H9 (cell line): Measurements from ENCODE around the gene RNF225. TPM values are rescaled to one million over a fixed set of nuclear protein-coding genes. Genes with fewer than 3 reads are reported as not detected.

Experiments
- DNase-seq: peaks from one replicate; pipeline ENCODE4 v3.0.0-alpha.2; 2017
- H2AFZ ChIP-seq: one replicate; pipeline ENCODE4 v1.6.1; 2013; ENCODE audit warnings: mild to moderate bottlenecking, low read length, control low read depth, moderate library complexity
- H2AK5ac ChIP-seq: 2 replicates; pipeline ENCODE4 v1.6.1; 2013; ENCODE audit warnings: low read length, control low read depth, mixed read lengths; ENCODE audit not compliant: insufficient read length
- H2BK120ac ChIP-seq: one replicate; pipeline ENCODE4 v1.6.1; 2013; ENCODE audit warnings: low read depth, mild to moderate bottlenecking, low read length, control low read depth, inconsistent platforms; ENCODE audit not compliant: poor library complexity, severe bottlenecking
- H2BK12ac ChIP-seq: 2 replicates; pipeline ENCODE4 v1.6.1; 2013; ENCODE audit warnings: low read length, control low read depth, mixed read lengths, low read depth; ENCODE audit not compliant: insufficient read length
- H2BK15ac ChIP-seq: 2 replicates; pipeline ENCODE4 v1.6.1; 2013; ENCODE audit warnings: low read depth, low read length, control low read depth
- H2BK20ac ChIP-seq: one replicate; pipeline ENCODE4 v1.6.1; 2013; ENCODE audit warnings: low read depth, mild to moderate bottlenecking, low read length, control low read depth, inconsistent platforms; ENCODE audit not compliant: poor library complexity, severe bottlenecking
- H2BK5ac ChIP-seq: 2 replicates; pipeline ENCODE4 v1.6.1; 2013; ENCODE audit warnings: low read length, control low read depth, mixed read lengths; ENCODE audit not compliant: insufficient read length
- H3K14ac ChIP-seq: 2 replicates; pipeline ENCODE4 v1.6.1; 2013; ENCODE audit warnings: low read length, control low read depth; ENCODE audit not compliant: insufficient read depth
- H3K18ac ChIP-seq: 2 replicates; pipeline ENCODE4 v1.6.1; 2013; ENCODE audit warnings: low read depth, mild to moderate bottlenecking, mixed read lengths, low read length, control low read depth; ENCODE audit not compliant: insufficient read length
- H3K23ac ChIP-seq: 2 replicates; pipeline ENCODE4 v1.6.1; 2013; ENCODE audit warnings: low read length, control low read depth, mixed read lengths, low read depth; ENCODE audit not compliant: insufficient read length
- H3K23me2 ChIP-seq: 2 replicates; pipeline ENCODE4 v1.6.1; 2013; ENCODE audit warnings: low read depth, mild to moderate bottlenecking, mixed read lengths, low read length, control low read depth; ENCODE audit not compliant: insufficient read length, poor library complexity, severe bottlenecking
- H3K27ac ChIP-seq: 2 replicates; pipeline ENCODE4 v1.5.1; 2013; ENCODE audit warnings: low read length, control low read depth, mixed read lengths, low read depth; ENCODE audit not compliant: insufficient read length
- H3K27me3 ChIP-seq: 2 replicates; pipeline ENCODE4 v1.6.1; 2013; ENCODE audit warnings: low read length, control low read depth, inconsistent platforms; ENCODE audit not compliant: insufficient read depth
- H3K4ac ChIP-seq: 2 replicates; pipeline ENCODE4 v1.6.1; 2013; ENCODE audit warnings: low read depth, mild to moderate bottlenecking, control low read depth, inconsistent platforms, low read length, moderate library complexity
- H3K4me1 ChIP-seq: 2 replicates; pipeline ENCODE4 v1.6.1; 2013; ENCODE audit warnings: low read length, control low read depth, inconsistent platforms; ENCODE audit not compliant: insufficient read depth
- H3K4me2 ChIP-seq: 2 replicates; pipeline ENCODE4 v1.6.1; 2013; ENCODE audit warnings: low read length, control low read depth, mixed read lengths; ENCODE audit not compliant: insufficient read length, insufficient read depth
- H3K56ac ChIP-seq: 2 replicates; pipeline ENCODE4 v1.6.1; 2013; ENCODE audit warnings: low read depth, mild to moderate bottlenecking, mixed read lengths, low read length, control low read depth; ENCODE audit not compliant: insufficient read length
- H3K79me1 ChIP-seq: 2 replicates; pipeline ENCODE4 v1.6.1; 2013; ENCODE audit warnings: low read depth, mild to moderate bottlenecking, moderate library complexity, low read length, control low read depth, inconsistent platforms; ENCODE audit not compliant: insufficient read depth, poor library complexity, severe bottlenecking
- H3K79me2 ChIP-seq: 2 replicates; pipeline ENCODE4 v1.6.1; 2013; ENCODE audit warnings: low read length, control low read depth, inconsistent platforms; ENCODE audit not compliant: insufficient read depth
- H3K9ac ChIP-seq: 2 replicates; pipeline ENCODE4 v1.6.1; 2013; ENCODE audit warnings: low read length, control low read depth, mixed read lengths; ENCODE audit not compliant: insufficient read length; ENCODE audit errors: extremely low read depth
- H3K9me3 ChIP-seq: one replicate; pipeline ENCODE4 v1.6.1; 2013; ENCODE audit warnings: low read depth, low read length, inconsistent platforms; ENCODE audit not compliant: control insufficient read depth
- H3T11ph ChIP-seq: one replicate; pipeline ENCODE4 v1.6.1; 2013; ENCODE audit warnings: mild to moderate bottlenecking, low read length, control low read depth, inconsistent platforms
- H4K20me1 ChIP-seq: one replicate; pipeline ENCODE4 v1.6.1; 2013; ENCODE audit not compliant: control insufficient read depth, insufficient read length, insufficient read depth
- H4K5ac ChIP-seq: 2 replicates; pipeline ENCODE4 v1.6.1; 2013; ENCODE audit warnings: low read depth, mild to moderate bottlenecking, mixed read lengths, low read length, control low read depth; ENCODE audit not compliant: insufficient read length
- H4K8ac ChIP-seq: replicated peaks from 2 replicates; pipeline ENCODE4 v1.6.1; 2013; ENCODE audit warnings: low read length, control low read depth, mixed read lengths, low read depth; ENCODE audit not compliant: insufficient read length
- H4K91ac ChIP-seq: 2 replicates; pipeline ENCODE4 v1.6.1; 2013; ENCODE audit warnings: low read depth, mild to moderate bottlenecking, moderate library complexity, mixed read lengths, low read length, control low read depth; ENCODE audit not compliant: insufficient read length
- H3K27ac Mint-ChIP-seq, 3 experiments: 2 replicates in 2 of 3; 3 replicates in 1 of 3; pipeline ENCODE4 v1.8.0; 2020 to 2021; ENCODE audit warnings: mixed read lengths in 3 of 3, mild to moderate bottlenecking in 1 of 3, moderate library complexity in 1 of 3
- H3K27me3 Mint-ChIP-seq: 2 replicates; pipeline ENCODE4 v1.8.0; 2021; ENCODE audit warnings: low read depth, mild to moderate bottlenecking, moderate library complexity, mixed read lengths
- H3K36me3 Mint-ChIP-seq, 3 experiments: 2 replicates in 2 of 3; 3 replicates in 1 of 3; pipeline ENCODE4 v1.8.0; 2020 to 2021; ENCODE audit warnings: low read depth in 3 of 3, mixed read lengths in 3 of 3; ENCODE audit not compliant: insufficient read depth in 1 of 3
- H3K4me1 Mint-ChIP-seq, 2 experiments: 2 replicates each; pipeline ENCODE4 v1.8.0; 2020; ENCODE audit warnings: mixed read lengths in 2 of 2
- H3K4me3 Mint-ChIP-seq, 2 experiments: 2 replicates in 1 of 2; 3 replicates in 1 of 2; pipeline ENCODE4 v1.8.0; 2020 to 2021; ENCODE audit warnings: mild to moderate bottlenecking in 2 of 2, mixed read lengths in 2 of 2, moderate library complexity in 1 of 2
- H3K9me3 Mint-ChIP-seq, 2 experiments: 2 replicates in 1 of 2; 3 replicates in 1 of 2; pipeline ENCODE4 v1.8.0; 2020; ENCODE audit warnings: mild to moderate bottlenecking in 2 of 2, mixed read lengths in 2 of 2, moderate library complexity in 1 of 2
- CTCF ChIP-seq: fragments of 200-600 bp; sonication (generic); conservative IDR thresholded peaks from 3 replicates; pipeline ENCODE4 v1.8.0; 2021; ENCODE audit warnings: antibody characterized with exemption, mild to moderate bottlenecking
- WGBS: extraction: QIAGEN DNeasy Blood & Tissue Kit; methylation state at CpG from one replicate; pipeline ENCODE4 v1.1.7; 2013; ENCODE audit warnings: missing lambda C conversion rate, low lambda C conversion rate, mixed read lengths; ENCODE audit not compliant: insufficient read length; ENCODE audit errors: extremely low coverage; 5-methylcytosine and 5-hydroxymethylcytosine counted together
- total RNA-seq: library from RNA; stranded (reverse); gene quantifications from 2 replicates; pipeline ENCODE4 v1.2.1, GENCODE V29; 2021

RNF225 gene
- total RNA-seq, 1 experiment from 2014 or later = 2.1 TPM

- Histone ChIP-seq H2BK15ac (no peak overlapping the region), H3K79me2 (no peaks in the 10 kb centered on the region), H2AFZ (no peak overlapping the region), H3K18ac (no peak overlapping the region), H4K8ac (no peak overlapping the region), H2AK5ac (no peak overlapping the region), H3K4me2 (no peak overlapping the region), H4K5ac (no peak overlapping the region), H3K56ac (no peak overlapping the region), H3K27me3 (no peaks in the 10 kb centered on the region), H2BK20ac (no peak overlapping the region), H2BK5ac (no peak overlapping the region), H3K27ac (no peak overlapping the region), H3K23ac (no peak overlapping the region), H3K9ac (no peak overlapping the region), H2BK120ac (no peak overlapping the region), H3T11ph (no peak overlapping the region), H2BK12ac (no peak overlapping the region), H3K14ac (no peak overlapping the region), H3K4me1 (peaks cover 3% of the 10 kb centered on the region; the same call in 1 of the 2 replicates), H3K4ac (no peak overlapping the region), H3K79me1 (no peaks in the 10 kb centered on the region), H3K9me3 (no peaks in the 10 kb centered on the region), H4K20me1 (no peaks in the 10 kb centered on the region), H3K23me2 (peaks cover 10% of the 10 kb centered on the region), H4K91ac (no peak overlapping the region)
- H3K4me3 Mint-ChIP-seq = peak overlapping the region; percentile 82 to 86
- no peaks in the 10 kb centered on the region for H3K27me3 Mint-ChIP-seq
- no peak overlapping the region for H3K27ac Mint-ChIP-seq
- no peaks in the 10 kb centered on the region for H3K36me3 Mint-ChIP-seq
- WGBS = no CpG with 5 or more reads among the region's 6 CpGs
- no peak for DNase-seq
- no peaks in the 10 kb centered on the region for H3K9me3 Mint-ChIP-seq
- no peak for TF ChIP-seq CTCF
- peaks cover 8 to 11% of the 10 kb centered on the region in 2 experiments for H3K4me1 Mint-ChIP-seq
Observed at GRCh38 chr19:58379246-58379645, 16.2 kb upstream of the RNF225 start.
